ENCODE results near the gene RHOF.

Gene RHOF

GRCh38 chr12:121793440-121793837, at the start of gene RHOF:
Gene RHOF (minus strand): TSS chr12:121793688. CDS start chr12:121793633, 55 bp downstream.
- peaks cover 6% of the 10 kb centered on the region; the same call in 1 of the 2 replicates for H3K36me3 ChIP-seq (ENCODE audit: insufficient read depth, low read length)
- no peaks in the 10 kb centered on the region for H4K20me1 ChIP-seq (ENCODE audit: insufficient read depth, low read length)
- H3F3A ChIP-seq (ENCODE audit: insufficient read depth, low read length): no peaks in the 10 kb centered on the region
- peaks cover 75% of the 10 kb centered on the region for H3K4me1 ChIP-seq (ENCODE audit: insufficient read depth, low read length, severe bottlenecking)
- H3K4me3 ChIP-seq (ENCODE audit: low read depth, low read length, poor library complexity, severe bottlenecking): peak within 1 kb of the TSS; percentile 67
- no peaks in the 10 kb centered on the region for H3K9me3 ChIP-seq (ENCODE audit: low read length)
- H3K27me3 ChIP-seq (ENCODE audit: insufficient read depth, low read length): no peaks in the 10 kb centered on the region
- H3K9ac ChIP-seq (ENCODE audit: low read length): peak within 1 kb of the TSS; percentile 72
- H3K27ac ChIP-seq (ENCODE audit: low read depth, low read length, poor library complexity, severe bottlenecking): peak within 1 kb of the TSS; percentile 65
- TF ChIP-seq CTCF (IDR thresholded peaks at IDR 0.05; ENCODE audit: low read length): no peak
- no peak for TF ChIP-seq EZH2 (IDR thresholded peaks at IDR 0.05; ENCODE audit: borderline replicate concordance, low read length)
- no peak within 1 kb of the TSS for H2AFZ ChIP-seq (ENCODE audit: low read length)
- H3K79me2 ChIP-seq (ENCODE audit: insufficient read depth, low read length): no peaks in the 10 kb centered on the region
- no peaks in the 10 kb centered on the region for H3K9me2 ChIP-seq (ENCODE audit: low read depth, low read length)
- H3K4me2 ChIP-seq (ENCODE audit: low read length): peak within 1 kb of the TSS; percentile 80

GRCh38 chr12:121839993-121840761, 46.7 kb upstream of the RHOF start:
- Histone ChIP-seq H2AFZ (ENCODE audit: low read length) (peak overlapping the region; percentile 31; the same call in 1 of the 2 replicates), H3K4me3 (ENCODE audit: low read depth, low read length, poor library complexity, severe bottlenecking) (peak overlapping the region; percentile 76), H3K27me3 (ENCODE audit: insufficient read depth, low read length) (peaks cover 3% of the 10 kb centered on the region; the same call in 1 of the 2 replicates), H3K36me3 (ENCODE audit: insufficient read depth, low read length) (no peaks in the 10 kb centered on the region), H3K9me2 (ENCODE audit: low read depth, low read length) (no peaks in the 10 kb centered on the region), H3K9ac (ENCODE audit: low read length) (peak overlapping the region; percentile 78), H3F3A (ENCODE audit: insufficient read depth, low read length) (no peaks in the 10 kb centered on the region), H4K20me1 (ENCODE audit: insufficient read depth, low read length) (no peaks in the 10 kb centered on the region), H3K9me3 (ENCODE audit: low read length) (no peaks in the 10 kb centered on the region), H3K27ac (ENCODE audit: low read depth, low read length, poor library complexity, severe bottlenecking) (no peak overlapping the region), H3K79me2 (ENCODE audit: insufficient read depth, low read length) (no peaks in the 10 kb centered on the region), H3K4me2 (ENCODE audit: low read length) (peak overlapping the region; percentile 77), H3K4me1 (ENCODE audit: insufficient read depth, low read length, severe bottlenecking) (peaks cover 8% of the 10 kb centered on the region)
- TF ChIP-seq CTCF (IDR thresholded peaks at IDR 0.05; ENCODE audit: low read length) (no peak), EZH2 (IDR thresholded peaks at IDR 0.05; ENCODE audit: borderline replicate concordance, low read length) (no peak)

GRCh38 chr12:121839106-121839992, 45.9 kb upstream of the RHOF start:
- peak overlapping the region; percentile 76 for H3K4me3 ChIP-seq (ENCODE audit: low read depth, low read length, poor library complexity, severe bottlenecking)
- H3K27ac ChIP-seq (ENCODE audit: low read depth, low read length, poor library complexity, severe bottlenecking): no peak overlapping the region
- H3K9ac ChIP-seq (ENCODE audit: low read length): peak overlapping the region; percentile 78
- H3K9me3 ChIP-seq (ENCODE audit: low read length): no peaks in the 10 kb centered on the region
- H3K27me3 ChIP-seq (ENCODE audit: insufficient read depth, low read length): peaks cover 3% of the 10 kb centered on the region; the same call in 1 of the 2 replicates
- H3K4me1 ChIP-seq (ENCODE audit: insufficient read depth, low read length, severe bottlenecking): peaks cover 8% of the 10 kb centered on the region
- peak overlapping the region; percentile 31; the same call in 1 of the 2 replicates for H2AFZ ChIP-seq (ENCODE audit: low read length)
- no peak for TF ChIP-seq EZH2 (IDR thresholded peaks at IDR 0.05; ENCODE audit: borderline replicate concordance, low read length)
- TF ChIP-seq CTCF (IDR thresholded peaks at IDR 0.05; ENCODE audit: low read length): no peak
- H3F3A ChIP-seq (ENCODE audit: insufficient read depth, low read length): no peaks in the 10 kb centered on the region
- H3K9me2 ChIP-seq (ENCODE audit: low read depth, low read length): no peaks in the 10 kb centered on the region
- no peaks in the 10 kb centered on the region for H4K20me1 ChIP-seq (ENCODE audit: insufficient read depth, low read length)
- peak overlapping the region; percentile 77 for H3K4me2 ChIP-seq (ENCODE audit: low read length)
- no peaks in the 10 kb centered on the region for H3K79me2 ChIP-seq (ENCODE audit: insufficient read depth, low read length)
- H3K36me3 ChIP-seq (ENCODE audit: insufficient read depth, low read length): no peaks in the 10 kb centered on the region

Measured in OCI-LY1 (cell line).